Mesenteric fat pad (tissue), 1 donor: Measurements from ENCODE around the gene OR5B3. TPM values are rescaled to one million over a fixed set of nuclear protein-coding genes. Genes with fewer than 3 reads are reported as not detected.
"Not testable (repeated sequence)": the region's sequence is repeated elsewhere in the genome, so short reads cannot be mapped to it uniquely, and the experiment has no call there.

Source experiments
- DNase-seq: peaks from one replicate; pipeline ENCODE4 v3.0.0-alpha.2; 2020; ENCODE audit warnings: low spot score
- long read RNA-seq: library from polyadenylated mRNA; unstranded; transcript quantifications from one replicate; pipeline ENCODE4 v2.0.0, GENCODE V29; 2020
- total RNA-seq: library from RNA; stranded (reverse); fragmentation: NEBNext Ultra II Directional; extraction: Animal tissue kit (Norgen Biotek cat#: 25700); gene quantifications from one replicate; pipeline ENCODE4 v1.2.1, GENCODE V29; 2021
- donor health status: DM: yes; HTN: yes; CAD: no.

OR5B3 gene
- not detected for total RNA-seq
- long read RNA-seq = 0 reads

DNA sequence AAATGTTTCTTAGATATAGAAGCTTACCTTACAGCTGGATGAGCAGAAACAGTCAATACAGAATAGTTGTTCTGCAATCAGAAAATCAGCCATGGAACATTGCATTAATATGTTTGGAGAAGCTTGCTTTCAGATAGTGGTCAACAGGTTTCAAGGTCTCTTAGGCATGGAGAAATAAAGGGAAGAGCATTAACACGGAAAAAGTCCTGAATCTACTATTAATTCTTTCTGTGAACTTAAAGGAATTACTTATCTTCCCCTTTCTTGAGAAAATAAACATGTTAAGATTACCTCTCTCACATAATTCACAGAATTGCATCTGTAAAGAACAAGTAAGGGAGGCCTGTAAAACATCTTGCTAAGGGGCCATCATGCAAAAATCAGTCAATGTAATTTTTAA, at the start of gene OR5B3:
TSS of gene OR5B3 (minus strand) at position 101 of the 400 bp plus-strand sequence. CDS start 3,465 bp downstream, outside the sequence.
- DNase-seq = no peak

- DNase-seq = no peak
These were observed 44.9 kb upstream of the OR5B3 start for GRCh38 chr11:58451585-58451984.

DNA sequence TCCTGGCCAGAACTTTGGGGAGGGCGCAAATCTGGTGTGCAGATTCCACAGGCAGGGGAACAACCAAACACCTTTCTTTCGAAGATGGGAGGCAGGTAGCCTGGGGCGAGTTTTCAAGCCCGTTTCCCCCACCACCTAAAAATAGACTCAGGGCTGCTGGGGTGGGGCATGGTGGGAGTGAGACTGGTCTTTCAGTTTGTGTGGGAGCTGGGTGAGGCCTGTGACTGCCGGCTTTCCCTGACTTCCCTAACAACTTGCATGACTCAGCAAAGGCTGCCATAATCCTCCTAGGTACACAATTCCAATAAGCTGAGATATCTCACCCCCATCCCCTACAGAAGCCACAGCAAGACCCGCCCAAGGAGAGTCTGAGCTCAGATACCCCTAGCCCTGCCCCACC, 39.6 kb upstream of the OR5B3 start:
- DNase-seq = no peak

DNA sequence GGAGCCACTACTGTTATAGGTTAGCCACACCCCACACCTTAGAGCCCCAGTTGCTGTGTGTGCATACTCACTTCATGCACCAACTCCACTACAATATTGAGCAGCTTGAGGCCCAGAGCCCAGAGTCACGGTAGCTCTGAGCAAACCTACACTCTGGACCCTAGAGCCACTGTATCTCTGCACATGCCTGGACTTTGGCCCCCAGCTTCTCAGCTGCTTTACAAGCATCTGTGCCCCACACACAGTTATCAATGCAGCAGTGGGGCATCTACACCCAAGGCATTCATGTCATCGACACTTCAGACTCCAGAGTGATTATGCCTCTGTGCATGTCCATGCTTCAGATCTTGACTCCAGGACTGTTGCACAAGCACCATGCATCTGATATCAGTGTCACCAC, 37.6 kb upstream of the OR5B3 start:
- no peak for DNase-seq

GRCh38 chr11:58442136-58442535, 35.5 kb upstream of the OR5B3 start, which contains the start of gene OR5B12:
Gene OR5B12 (minus strand): TSS chr11:58442236. CDS start chr11:58440151, 2,085 bp downstream.
- no peak for DNase-seq

DNA sequence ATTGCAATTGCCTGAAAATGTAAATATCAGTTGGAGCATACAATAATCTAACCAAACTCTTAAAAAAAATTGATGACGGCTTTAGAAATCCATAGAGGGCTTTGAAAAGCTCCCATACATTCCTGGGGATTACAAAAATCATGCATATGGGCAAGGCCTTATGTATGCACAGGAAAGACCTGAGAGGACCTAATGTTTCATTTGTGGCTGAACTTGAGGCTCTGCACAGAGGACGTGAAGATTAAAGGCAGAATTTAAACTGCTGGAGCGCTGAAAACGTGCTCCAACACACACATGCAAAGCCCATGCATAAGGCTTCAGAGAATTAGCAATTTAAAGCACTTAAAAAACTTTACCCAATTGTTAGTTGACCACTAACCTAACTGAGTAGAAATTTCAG, 31.8 kb upstream of the OR5B3 start:
- DNase-seq = no peak

DNA sequence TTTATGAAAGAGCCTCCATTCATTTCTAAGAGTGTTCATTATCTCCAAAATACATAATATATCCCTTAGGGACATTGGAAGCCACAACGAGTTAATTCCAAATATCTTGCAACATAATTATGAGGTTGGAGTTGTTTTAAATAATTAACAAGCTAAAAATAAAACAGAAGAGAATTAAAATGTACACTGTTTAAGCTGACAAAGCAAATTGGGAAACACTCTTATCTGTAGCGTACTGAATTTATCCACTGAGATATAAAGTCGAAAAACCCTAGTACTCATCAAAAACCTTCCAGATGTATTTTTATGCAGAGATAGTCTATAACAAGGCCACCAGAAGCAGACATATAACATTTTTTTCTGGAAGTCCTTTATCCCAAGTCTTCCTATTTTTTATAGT, 27.5 kb upstream of the OR5B3 start:
- no peak for DNase-seq

- no peak for DNase-seq
These were observed 27.0 kb upstream of the OR5B3 start for GRCh38 chr11:58433638-58434203.

DNA sequence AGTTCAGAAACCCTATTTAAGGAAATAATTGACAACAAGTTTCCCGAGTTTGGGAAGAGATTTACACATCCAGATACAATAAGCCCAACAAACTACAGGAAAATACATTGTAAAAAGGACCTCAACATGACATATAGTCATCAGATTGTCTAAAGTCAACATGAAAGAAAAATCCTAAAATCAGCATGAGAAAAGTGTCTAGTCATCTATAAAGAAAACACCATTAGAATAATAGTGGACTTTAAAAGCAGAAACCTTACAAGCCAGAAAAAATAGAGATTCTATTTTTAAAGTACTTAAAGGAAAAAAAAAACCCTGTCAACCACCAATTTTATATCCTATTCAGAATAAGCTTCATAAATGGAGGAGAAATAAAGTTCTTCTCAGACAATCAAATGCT, 22.6 kb upstream of the OR5B3 start:
- no peak for DNase-seq

GRCh38 chr11:58428021-58428420, 21.3 kb upstream of the OR5B3 start, which contains the start of gene OR5B2:
Gene OR5B2 (minus strand): TSS chr11:58428121. CDS start chr11:58423261, 4,860 bp downstream.
- DNase-seq = no peak

GRCh38 chr11:58399622-58400021, 7.1 kb downstream of the OR5B3 start:
- DNase-seq = not testable (repeated sequence)

GRCh38 chr11:58395581-58395980, 11.1 kb downstream of the OR5B3 start:
- DNase-seq = no peak

DNA sequence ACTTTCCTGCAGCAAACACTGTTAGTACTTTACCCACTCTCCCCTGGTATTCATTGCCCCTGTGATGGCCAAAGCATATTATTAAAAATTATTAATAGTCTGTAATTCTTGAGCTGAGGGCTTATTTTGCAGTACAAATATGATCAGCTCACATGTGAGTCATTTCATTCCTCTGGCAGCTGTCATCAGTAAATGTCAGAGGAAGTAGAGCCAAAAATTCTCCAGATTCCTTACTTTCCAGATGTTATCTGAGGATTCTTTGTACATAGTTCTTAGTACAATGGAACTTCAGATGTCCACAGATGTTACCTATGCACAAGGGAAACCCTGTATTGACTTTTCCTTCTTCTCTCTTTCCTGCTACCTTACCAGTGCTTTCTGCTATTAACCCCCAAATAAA, 12.5 kb downstream of the OR5B3 start:
- DNase-seq = no peak

DNA sequence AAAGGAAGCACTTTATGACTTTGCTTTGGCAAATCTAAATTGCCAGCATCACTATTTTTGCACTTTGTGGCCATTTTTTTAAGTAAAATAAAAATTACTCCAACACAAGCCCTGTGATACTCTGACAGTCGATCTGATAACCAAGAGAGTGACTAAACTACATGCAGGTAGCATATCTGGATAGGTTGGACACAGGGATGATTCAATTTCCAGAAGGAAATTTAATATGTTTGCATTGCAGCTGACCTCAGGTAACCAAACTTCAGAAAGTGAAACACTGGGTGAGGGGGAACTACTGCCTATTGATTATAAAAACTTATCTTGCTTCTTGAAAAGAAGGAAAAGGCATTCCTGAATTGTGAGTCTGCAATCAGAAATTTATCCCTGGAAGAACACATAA, 13.9 kb downstream of the OR5B3 start:
- no peak for DNase-seq

DNA sequence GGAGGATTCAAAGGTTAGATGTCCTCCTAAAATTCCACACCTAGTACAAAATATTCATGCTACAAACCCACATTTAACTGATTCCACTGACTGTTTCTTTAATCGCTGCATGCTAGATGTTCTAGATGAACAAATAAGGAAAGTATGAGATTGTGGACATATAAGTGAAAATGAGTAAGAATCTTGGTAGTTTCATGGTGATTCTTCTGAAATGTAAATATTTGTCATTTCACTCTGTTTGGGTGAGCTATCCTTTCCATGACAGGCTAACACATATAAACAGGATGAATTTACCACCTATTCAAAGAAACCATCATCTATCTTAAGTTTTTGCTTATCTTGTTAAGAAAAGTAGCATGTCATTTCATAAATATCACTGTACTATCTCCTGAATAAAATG, 14.8 kb downstream of the OR5B3 start:
- no peak for DNase-seq

DNA sequence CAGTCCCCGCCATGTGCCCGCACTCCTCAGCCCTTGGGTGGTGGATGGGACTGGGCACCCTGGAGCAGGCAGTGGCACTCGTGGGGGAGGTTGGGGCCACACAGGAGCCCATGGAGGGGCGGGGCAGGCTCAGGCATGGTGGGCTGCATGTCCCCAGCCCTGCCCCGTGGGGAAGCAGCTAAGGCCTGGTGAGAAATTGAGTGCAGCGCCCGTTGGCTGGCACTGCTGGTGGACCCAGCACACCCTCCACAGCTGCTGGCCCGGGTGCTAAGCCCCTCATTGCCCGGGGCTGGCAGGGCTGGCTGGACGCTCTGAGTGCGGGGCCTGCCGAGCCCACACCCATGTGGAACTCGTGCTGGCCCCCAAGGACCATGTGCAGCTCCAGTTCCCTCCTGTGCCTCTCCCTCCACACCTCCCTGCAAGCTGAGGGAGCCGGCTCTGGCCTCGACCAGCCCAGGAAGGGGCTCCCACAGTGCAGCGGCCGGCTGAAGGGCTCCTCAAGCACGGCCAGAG, 16.1 kb downstream of the OR5B3 start:
- no peak for DNase-seq

GRCh38 chr11:58358969-58359368, 47.7 kb downstream of the OR5B3 start, which contains the start of gene OR5B17:
Gene OR5B17 (minus strand): TSS chr11:58359069. CDS start chr11:58359069, 0 bp downstream.
- no peak for DNase-seq

GRCh38 chr11:58354727-58355126, 51.9 kb downstream of the OR5B3 start:
- no peak for DNase-seq

Other genes starting within 250 kb of the OR5B3 start
- not detected for gene OR9Q2, start 217.8 kb downstream of the OR5B3 start, total RNA-seq
- not detected for gene OR1S2, start 202.7 kb downstream of the OR5B3 start, total RNA-seq
- gene OR1S1, start 194.2 kb downstream of the OR5B3 start, total RNA-seq = not detected
- gene OR10Q1, start 178.0 kb downstream of the OR5B3 start, total RNA-seq = not detected
- gene OR10W1, start 138.6 kb downstream of the OR5B3 start, total RNA-seq = not detected
- gene OR5B17, start 47.8 kb downstream of the OR5B3 start, total RNA-seq = not detected
- gene OR5B2, start 21.2 kb upstream of the OR5B3 start, total RNA-seq = not detected
- gene OR5B12, start 35.4 kb upstream of the OR5B3 start, total RNA-seq = not detected
- gene OR5B21, start 101.2 kb upstream of the OR5B3 start, total RNA-seq = not detected
- 17.0 TPM for gene LPXN, start 169.0 kb upstream of the OR5B3 start, total RNA-seq
- 58.7 TPM for gene ZFP91, start 172.2 kb upstream of the OR5B3 start, total RNA-seq
- 2.2 TPM for gene CNTF, start 215.8 kb upstream of the OR5B3 start, total RNA-seq